Measurements from ENCODE around the gene TTC5.
"Not testable (repeated sequence)": the region's sequence is repeated elsewhere in the genome, so short reads cannot be mapped to it uniquely, and the experiment has no call there.

Gene TTC5

DNA sequence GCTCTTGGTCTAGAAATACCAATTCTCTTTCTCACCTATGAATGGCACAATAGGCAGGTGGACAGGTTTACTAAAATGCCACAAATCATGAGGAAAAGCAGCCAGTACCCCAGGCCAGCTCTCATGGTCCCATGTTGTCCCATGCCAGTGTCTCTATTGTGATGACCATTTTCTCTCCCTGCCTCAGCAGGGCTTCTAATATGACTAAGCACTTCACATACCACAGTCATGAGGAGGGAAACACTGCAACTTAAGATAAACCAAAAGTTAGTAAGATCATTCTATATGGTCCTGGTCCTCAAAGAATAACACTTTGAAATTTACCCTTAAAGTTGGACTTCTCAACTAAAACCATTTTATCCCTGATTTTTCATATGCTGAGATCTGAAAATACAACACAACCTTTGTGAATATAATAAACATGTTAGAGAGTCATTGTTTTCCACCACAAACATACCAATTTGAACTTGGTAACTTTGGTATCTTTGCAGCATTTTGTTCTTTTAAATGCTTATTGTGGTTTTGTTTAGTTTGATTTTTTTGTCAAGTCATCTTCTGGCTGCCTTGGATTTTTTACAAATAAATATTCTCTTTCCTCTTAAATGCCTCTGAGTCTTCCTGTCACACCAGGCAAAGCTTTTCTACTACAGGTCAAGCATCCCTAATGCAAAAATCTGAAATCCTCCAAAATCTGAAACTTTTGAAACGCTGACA lies 3.6 kb downstream of the TTC5 start:
- no peak for DNase-seq (ENCODE audit: low read depth in 2 of 2)

DNA sequence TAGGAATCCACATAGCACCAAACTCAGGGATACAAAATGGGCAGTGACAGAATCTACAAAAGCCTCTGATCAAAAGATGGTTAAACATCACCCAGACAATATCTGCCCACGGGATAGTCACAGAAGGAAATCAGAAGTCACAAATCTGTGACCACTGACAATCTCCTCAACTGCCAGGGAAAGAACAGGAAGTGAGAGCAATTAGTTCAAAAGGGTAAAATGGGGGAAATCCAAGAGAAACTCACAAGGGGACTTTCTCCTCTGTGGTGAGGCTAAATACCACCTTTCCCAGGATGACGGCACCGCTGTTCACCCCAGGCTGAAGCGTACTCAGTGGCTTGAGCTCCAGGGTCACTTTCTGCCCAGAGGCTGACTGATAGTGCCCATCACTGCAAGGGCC lies 10.7 kb downstream of the TTC5 start:
- DNase-seq (ENCODE audit: low read depth in 2 of 2) = no peak

DNA sequence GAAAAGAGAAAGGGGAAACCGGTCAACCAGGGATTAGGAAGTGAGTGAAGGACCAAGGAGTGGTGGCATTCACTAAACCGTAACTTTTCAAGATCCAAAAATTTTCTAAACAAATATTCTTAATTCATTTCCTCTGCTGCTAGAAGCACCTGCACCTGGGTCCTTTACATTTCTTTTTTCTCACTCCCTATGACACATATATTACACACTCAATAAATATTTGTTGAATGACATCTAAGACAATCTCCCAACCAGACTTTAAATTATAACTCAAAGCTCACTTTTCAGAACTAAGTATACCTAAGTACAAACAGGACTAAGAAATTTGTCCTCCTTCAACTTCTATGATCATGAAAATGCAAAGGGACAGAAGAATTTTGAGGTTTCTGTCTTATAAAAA lies 11.1 kb downstream of the TTC5 start:
- DNase-seq (ENCODE audit: low read depth in 2 of 2) = no peak

DNA sequence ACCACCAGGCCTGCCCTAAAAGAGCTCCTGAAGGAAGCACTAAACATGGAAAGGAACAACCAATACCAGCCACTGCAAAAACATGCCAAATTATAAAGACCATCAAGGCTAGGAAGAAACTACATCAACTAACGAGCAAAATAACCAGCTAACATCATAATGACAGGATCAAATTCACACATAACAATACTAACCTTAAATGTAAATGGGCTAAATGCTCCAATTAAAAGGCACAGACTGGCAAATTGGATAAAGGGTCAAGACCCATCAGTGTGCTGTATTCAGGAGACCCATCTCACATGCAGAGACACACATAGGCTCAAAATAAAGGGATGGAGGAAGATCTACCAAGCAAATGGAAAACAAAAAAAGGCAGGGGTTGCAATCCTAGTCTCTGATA lies 23.8 kb downstream of the TTC5 start:
- not testable (repeated sequence) for DNase-seq (ENCODE audit: low read depth in 2 of 2)

DNA sequence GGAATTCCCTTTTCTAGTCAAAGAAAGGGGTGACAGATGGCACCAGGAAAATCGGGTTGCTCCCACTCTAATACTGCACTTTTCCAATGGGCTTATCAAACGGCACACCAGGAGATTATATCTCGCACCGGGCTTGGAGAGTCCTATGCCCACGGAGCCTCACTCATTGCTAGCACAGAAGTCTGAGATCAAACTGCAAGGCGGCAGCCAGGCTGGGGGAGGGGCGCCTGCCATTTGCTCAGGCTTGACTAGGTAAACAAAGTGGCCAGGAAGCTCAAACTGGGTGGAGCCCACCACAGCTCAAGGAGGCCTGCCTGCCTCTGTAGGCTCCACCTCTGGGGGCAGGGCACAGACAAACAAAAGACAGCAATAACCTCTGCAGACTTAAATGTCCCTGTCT lies 25.5 kb downstream of the TTC5 start:
- not testable (repeated sequence) for DNase-seq (ENCODE audit: low read depth in 2 of 2)

DNA sequence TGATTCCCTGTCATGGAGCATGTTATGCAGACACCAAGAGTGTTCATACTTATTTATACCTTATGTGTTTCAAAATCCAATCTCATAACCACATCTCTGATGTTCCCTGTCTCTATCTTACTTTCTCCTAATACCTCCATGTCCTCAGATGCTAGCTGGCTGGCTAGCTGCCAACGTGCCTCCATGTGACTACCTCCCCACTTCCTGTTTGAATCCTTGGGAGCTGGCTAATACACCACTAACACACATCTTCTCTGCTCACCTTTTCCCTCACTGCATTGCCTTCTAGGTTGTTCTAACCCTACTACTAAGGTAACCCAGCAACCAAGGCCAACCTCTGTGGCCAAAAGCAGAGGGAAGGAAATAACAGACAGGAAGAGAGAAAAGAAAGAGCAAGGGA lies 27.3 kb downstream of the TTC5 start:
- no peak for DNase-seq (ENCODE audit: low read depth in 2 of 2)

DNA sequence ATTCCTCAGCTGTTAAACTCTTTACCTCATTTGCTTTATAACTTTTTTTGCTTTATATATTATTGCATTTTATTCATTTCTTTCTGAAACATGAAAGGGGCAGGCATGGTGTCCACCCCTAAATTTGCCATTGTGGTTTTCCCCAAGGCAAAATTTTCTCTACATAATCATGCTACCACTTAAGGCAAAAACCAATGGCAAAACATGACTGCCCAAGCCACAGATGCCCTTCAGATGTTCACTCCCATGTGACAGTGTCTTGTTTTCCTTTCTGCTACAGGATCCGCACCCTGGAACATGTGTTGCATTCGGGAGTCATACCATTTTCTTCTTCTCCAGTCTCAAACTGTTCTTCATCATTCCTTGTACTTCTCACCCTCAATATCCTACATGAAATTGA lies 28.3 kb downstream of the TTC5 start:
- no peak for DNase-seq (ENCODE audit: low read depth in 2 of 2)

DNA sequence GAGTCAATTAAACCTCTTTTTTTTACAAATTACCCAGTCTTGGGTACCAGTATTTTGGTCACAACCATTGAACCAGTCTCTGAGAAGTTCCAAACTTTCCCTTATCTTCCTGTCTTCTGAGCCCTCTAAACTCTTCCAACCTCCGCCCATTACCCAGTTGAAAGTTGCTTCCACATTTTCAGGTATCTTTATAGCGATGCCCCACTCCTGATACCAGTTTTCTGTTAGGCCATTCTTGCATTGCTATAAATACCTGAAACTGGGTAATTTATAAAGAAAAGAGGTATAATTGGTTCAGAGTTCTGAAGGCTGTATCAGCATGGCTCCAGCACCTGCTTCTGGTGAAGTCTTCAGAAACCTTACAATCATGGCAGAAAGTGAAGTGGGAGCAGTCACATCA lies 31.7 kb downstream of the TTC5 start:
- DNase-seq (ENCODE audit: low read depth in 2 of 2) = no peak

DNA sequence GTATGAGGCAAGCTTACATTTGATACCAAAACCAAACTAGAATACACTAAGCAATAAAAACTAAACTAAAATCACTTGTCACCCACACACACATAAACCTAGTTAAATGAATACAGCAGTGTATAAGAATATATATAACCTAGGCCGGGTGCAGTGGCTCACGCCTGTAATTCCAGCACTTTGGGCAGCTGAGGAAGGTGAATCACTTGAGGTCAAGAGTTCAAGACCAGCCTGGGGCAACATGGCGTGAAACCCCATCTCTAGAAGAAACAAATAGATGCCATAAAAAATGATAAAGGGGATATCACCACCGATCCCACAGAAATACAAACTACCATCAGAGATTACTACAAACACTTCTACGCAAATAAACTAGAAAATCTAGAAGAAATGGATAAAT lies 41.4 kb downstream of the TTC5 start:
- not testable (repeated sequence) for DNase-seq (ENCODE audit: low read depth in 2 of 2)

DNA sequence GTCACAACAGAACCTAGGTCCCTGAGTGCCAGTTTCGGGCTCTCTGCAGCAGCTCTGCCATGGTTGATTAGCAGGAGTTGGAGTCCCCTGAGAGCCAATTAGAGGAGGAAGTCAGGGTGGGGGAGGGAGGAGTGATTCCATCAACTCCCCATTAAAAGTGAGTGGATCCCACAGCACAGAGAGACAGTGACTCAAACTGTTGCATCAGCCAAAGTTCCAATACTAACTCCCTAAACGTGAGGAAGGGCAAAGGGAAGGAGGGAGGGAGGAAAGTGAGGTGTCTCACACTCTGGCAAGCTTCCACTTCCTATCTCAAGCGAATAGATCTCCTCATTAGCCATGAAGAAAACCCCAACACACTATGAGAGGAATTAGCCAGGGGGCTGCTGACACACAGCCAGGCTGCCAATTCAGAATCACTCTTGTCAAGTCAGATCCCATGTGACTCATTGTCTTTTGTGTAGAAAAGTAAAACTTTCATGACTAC lies 43.1 kb downstream of the TTC5 start:
- DNase-seq (ENCODE audit: low read depth in 2 of 2) = peak; percentile 45 to 50

DNA sequence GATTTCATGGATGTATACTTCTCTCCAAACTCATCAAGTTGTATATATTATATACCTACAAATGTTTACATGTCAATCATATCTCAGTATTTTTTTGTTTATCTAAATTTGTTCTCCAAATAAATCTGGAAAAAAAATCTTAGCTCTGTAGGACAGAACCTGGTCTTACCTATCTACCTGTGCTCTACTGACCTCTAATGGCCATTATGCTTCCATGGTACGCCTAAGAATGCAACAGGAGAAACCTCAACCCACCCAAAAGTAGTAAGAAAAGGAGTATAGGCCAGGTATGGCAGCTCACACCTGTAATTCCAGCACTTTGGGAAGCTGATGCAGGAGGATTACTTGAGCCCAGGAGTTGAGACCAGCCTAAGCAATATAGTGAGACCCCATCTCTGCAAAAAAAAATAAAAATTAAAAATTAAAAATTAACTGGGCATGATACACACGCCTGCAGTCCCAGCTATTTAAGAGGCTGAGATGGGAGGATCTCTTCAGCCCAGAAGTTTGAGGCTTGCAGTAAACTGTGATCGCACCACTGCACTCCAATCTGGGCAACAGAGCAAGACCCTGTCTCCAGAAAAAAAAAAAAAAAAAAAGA lies 58.0 kb downstream of the TTC5 start:
- no peak for DNase-seq (ENCODE audit: low read depth in 2 of 2)

All from fibroblast of skin of left biceps (primary cell).